Liver (tissue), 9 donors: ENCODE measurements around the gene FAM24A. TPM values are rescaled to one million over a fixed set of nuclear protein-coding genes. Genes with fewer than 3 reads are reported as not detected.

Source experiments
- DNase-seq: peaks from one replicate; pipeline ENCODE4 v3.0.0-alpha.2; 2017; ENCODE audit warnings: low spot score
- H3K27ac ChIP-seq, 2 donors: one replicate each; pipeline ENCODE4 v1.7.0; 2013; ENCODE audit warnings: inconsistent platforms in 2 of 2, low read length in 2 of 2, control low read depth in 1 of 2, low read depth in 1 of 2, mild to moderate bottlenecking in 1 of 2
- H3K27me3 ChIP-seq, 4 donors: one replicate each; pipeline versions ENCODE4 v1.6.1 to v1.7.0; 2013; ENCODE audit warnings: low read length in 3 of 4, inconsistent platforms in 1 of 4, mild to moderate bottlenecking in 1 of 4, moderate library complexity in 1 of 4; ENCODE audit not compliant: control insufficient read depth in 4 of 4, insufficient read depth in 4 of 4
- H3K36me3 ChIP-seq, 4 donors: one replicate each; pipeline versions ENCODE4 v1.6.1 to v1.7.0; 2013; ENCODE audit warnings: low read length in 3 of 4, mild to moderate bottlenecking in 3 of 4, low read depth in 1 of 4, moderate library complexity in 1 of 4; ENCODE audit not compliant: control insufficient read depth in 4 of 4, insufficient read depth in 3 of 4
- H3K4me1 ChIP-seq, 4 donors: one replicate each; pipeline versions ENCODE4 v1.6.1 to v1.7.0; 2013; ENCODE audit warnings: low read length in 3 of 4, mild to moderate bottlenecking in 3 of 4, moderate library complexity in 1 of 4; ENCODE audit not compliant: control insufficient read depth in 4 of 4, insufficient read depth in 4 of 4
- H3K4me3 ChIP-seq, 3 donors: one replicate each; pipeline versions ENCODE4 v1.6.1 to v1.7.0; 2013; ENCODE audit warnings: low read length in 3 of 3, control low read depth in 1 of 3, low read depth in 1 of 3, mild to moderate bottlenecking in 1 of 3
- H3K9ac ChIP-seq, 2 donors: one replicate each; pipeline ENCODE4 v1.7.0; 2013; ENCODE audit warnings: low read length in 2 of 2, mild to moderate bottlenecking in 2 of 2, moderate library complexity in 2 of 2, control low read depth in 1 of 2, low read depth in 1 of 2
- H3K9me3 ChIP-seq, 4 donors: one replicate each; pipeline versions ENCODE4 v1.6.1 to v1.7.0; 2013; ENCODE audit warnings: low read length in 3 of 4; ENCODE audit not compliant: control insufficient read depth in 4 of 4
- CTCF ChIP-seq: fragments of 150-350 bp; IDR thresholded peaks from 2 replicates; pipeline ENCODE4 v1.5.1; 2017; ENCODE audit warnings: improper control_type of control experiment, low read depth, low read length; ENCODE audit not compliant: missing input control
- EGR1 ChIP-seq, 2 donors: IDR thresholded peaks; 2 replicates each; pipeline ENCODE4 v1.6.1; 2016 to 2018; ENCODE audit warnings: antibody characterized with exemption in 2 of 2, low read depth in 2 of 2
- FOXA1 ChIP-seq: IDR thresholded peaks from 2 replicates; pipeline ENCODE4 v1.6.1; 2016; ENCODE audit warnings: antibody characterized with exemption
- FOXA2 ChIP-seq: IDR thresholded peaks from 2 replicates; pipeline ENCODE4 v1.6.1; 2016; ENCODE audit warnings: antibody characterized with exemption
- GABPA ChIP-seq, 2 donors: IDR thresholded peaks in 1 of 2; conservative IDR thresholded peaks in 1 of 2; 2 replicates each; pipeline ENCODE4 v1.6.1; 2016; ENCODE audit warnings: antibody characterized with exemption in 2 of 2, mild to moderate bottlenecking in 1 of 2, moderate library complexity in 1 of 2
- HNF4A ChIP-seq, 2 donors: conservative IDR thresholded peaks; 2 replicates each; pipeline ENCODE4 v1.6.1; 2016; ENCODE audit warnings: antibody characterized with exemption in 2 of 2, mild to moderate bottlenecking in 2 of 2
- HNF4G ChIP-seq: IDR thresholded peaks from 2 replicates; pipeline ENCODE4 v1.6.1; 2016; ENCODE audit warnings: antibody characterized with exemption
- JUND ChIP-seq, 2 donors: IDR thresholded peaks; 2 replicates each; pipeline ENCODE4 v1.6.1; 2016; ENCODE audit warnings: antibody characterized with exemption in 2 of 2
- MAX ChIP-seq: IDR thresholded peaks from 2 replicates; pipeline ENCODE4 v1.6.1; 2016; ENCODE audit warnings: antibody characterized with exemption
- NR2F2 ChIP-seq: IDR thresholded peaks from 2 replicates; pipeline ENCODE4 v1.6.1; 2016; ENCODE audit warnings: antibody characterized with exemption
- RAD21 ChIP-seq, 2 donors: IDR thresholded peaks; 2 replicates each; pipeline ENCODE4 v1.6.1; 2016; ENCODE audit warnings: antibody characterized with exemption in 2 of 2, mild to moderate bottlenecking in 2 of 2
- RXRA ChIP-seq, 2 donors: IDR thresholded peaks; 2 replicates each; pipeline ENCODE4 v1.6.1; 2017 to 2018; ENCODE audit warnings: antibody characterized with exemption in 2 of 2, mild to moderate bottlenecking in 1 of 2
- SP1 ChIP-seq: IDR thresholded peaks from 2 replicates; pipeline ENCODE4 v1.6.1; 2018; ENCODE audit warnings: antibody characterized with exemption, mild to moderate bottlenecking
- TAF1 ChIP-seq: conservative IDR thresholded peaks from 2 replicates; pipeline ENCODE4 v1.6.1; 2016; ENCODE audit warnings: antibody characterized with exemption, mild to moderate bottlenecking
- YY1 ChIP-seq: IDR thresholded peaks from 2 replicates; pipeline ENCODE4 v1.6.1; 2016; ENCODE audit warnings: antibody characterized with exemption, mild to moderate bottlenecking
- ZBTB33 ChIP-seq: IDR thresholded peaks from 2 replicates; pipeline ENCODE4 v1.6.1; 2016; ENCODE audit warnings: antibody characterized with exemption
- WGBS: extraction: QIAGEN DNeasy Blood & Tissue Kit; methylation state at CpG from one replicate; pipeline ENCODE4 v1.1.7; 2013; 5-methylcytosine and 5-hydroxymethylcytosine counted together
- polyA plus RNA-seq, 2 donors: library from polyadenylated mRNA; stranded (reverse) in 1 of 2; unstranded in 1 of 2; fragments of 200-250 nt in 1 of 2; fragments of >200 nt in 1 of 2; fragmentation: Nextera tagmentation in 1 of 2; extraction: Ambion mirVana in 1 of 2; gene quantifications; one replicate each; pipeline versions ENCODE4 v1.2.1 to v1.2.3, GENCODE V29; 2013 to 2015
- total RNA-seq, 2 donors: library from RNA; depleted of rRNA; stranded (reverse); fragments of >200 nt; gene quantifications; one replicate each; pipeline ENCODE4 v1.2.3, GENCODE V29; 2014
- TF ChIP-seq, protein P1 (sequence below): IDR thresholded peaks from 2 replicates; pipeline ENCODE4 v1.6.1; 2016; ENCODE audit warnings: antibody characterized with exemption, mild to moderate bottlenecking
- TF ChIP-seq, protein P2 (sequence below): IDR thresholded peaks from 2 replicates; pipeline ENCODE4 v1.6.1; 2016; ENCODE audit warnings: antibody characterized with exemption
- donor health status: healthy.
- donor health status: healthy.
- donor health status: healthy.
- donor health status: healthy.
- donor health status: healthy.

Gene FAM24A
- total and polyA plus RNA-seq, 4 donors: not detected

DNA sequence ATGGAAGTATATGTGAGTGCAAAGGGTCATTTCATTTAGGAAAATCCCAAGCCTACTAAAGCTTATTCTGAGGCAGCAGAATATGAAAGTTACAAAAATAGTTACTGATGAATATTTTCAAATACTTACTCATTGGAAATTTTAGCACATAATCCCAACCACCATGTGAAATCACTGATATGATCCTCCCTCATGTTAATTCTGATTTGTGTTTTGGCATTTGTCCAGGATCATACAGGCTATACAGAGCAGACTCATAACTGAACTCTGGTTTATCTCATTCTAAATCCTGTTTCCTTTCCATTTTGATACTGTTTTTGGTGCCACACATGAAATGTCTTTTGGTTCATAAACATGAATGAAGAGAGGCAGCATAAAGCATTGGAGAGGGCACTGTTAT lies 27.6 kb upstream of the FAM24A start:
- H3K9ac ChIP-seq: no peak overlapping the region
- H3K4me1 ChIP-seq: peaks cover 5 to 16% (median 11%) of the 10 kb centered on the region in 4 donors
- no peak for TF ChIP-seq HNF4A (conservative IDR thresholded peaks at IDR 0.05)
- TF ChIP-seq NR2F2: no peak
- no peak for TF ChIP-seq FOXA2
- TF ChIP-seq SP1: no peak
- TF ChIP-seq, protein P1, sequence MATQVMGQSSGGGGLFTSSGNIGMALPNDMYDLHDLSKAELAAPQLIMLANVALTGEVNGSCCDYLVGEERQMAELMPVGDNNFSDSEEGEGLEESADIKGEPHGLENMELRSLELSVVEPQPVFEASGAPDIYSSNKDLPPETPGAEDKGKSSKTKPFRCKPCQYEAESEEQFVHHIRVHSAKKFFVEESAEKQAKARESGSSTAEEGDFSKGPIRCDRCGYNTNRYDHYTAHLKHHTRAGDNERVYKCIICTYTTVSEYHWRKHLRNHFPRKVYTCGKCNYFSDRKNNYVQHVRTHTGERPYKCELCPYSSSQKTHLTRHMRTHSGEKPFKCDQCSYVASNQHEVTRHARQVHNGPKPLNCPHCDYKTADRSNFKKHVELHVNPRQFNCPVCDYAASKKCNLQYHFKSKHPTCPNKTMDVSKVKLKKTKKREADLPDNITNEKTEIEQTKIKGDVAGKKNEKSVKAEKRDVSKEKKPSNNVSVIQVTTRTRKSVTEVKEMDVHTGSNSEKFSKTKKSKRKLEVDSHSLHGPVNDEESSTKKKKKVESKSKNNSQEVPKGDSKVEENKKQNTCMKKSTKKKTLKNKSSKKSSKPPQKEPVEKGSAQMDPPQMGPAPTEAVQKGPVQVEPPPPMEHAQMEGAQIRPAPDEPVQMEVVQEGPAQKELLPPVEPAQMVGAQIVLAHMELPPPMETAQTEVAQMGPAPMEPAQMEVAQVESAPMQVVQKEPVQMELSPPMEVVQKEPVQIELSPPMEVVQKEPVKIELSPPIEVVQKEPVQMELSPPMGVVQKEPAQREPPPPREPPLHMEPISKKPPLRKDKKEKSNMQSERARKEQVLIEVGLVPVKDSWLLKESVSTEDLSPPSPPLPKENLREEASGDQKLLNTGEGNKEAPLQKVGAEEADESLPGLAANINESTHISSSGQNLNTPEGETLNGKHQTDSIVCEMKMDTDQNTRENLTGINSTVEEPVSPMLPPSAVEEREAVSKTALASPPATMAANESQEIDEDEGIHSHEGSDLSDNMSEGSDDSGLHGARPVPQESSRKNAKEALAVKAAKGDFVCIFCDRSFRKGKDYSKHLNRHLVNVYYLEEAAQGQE: no peak
- no peak for TF ChIP-seq TAF1
- TF ChIP-seq RXRA (IDR thresholded peaks at IDR 0.05): no peak
- TF ChIP-seq YY1: no peak
- no peak for TF ChIP-seq GABPA (IDR thresholded peaks at IDR 0.05 in 1 of 2, conservative IDR thresholded peaks at IDR 0.05 in 1 of 2)
- no peak for TF ChIP-seq MAX
- TF ChIP-seq FOXA1: no peak
- no peak for TF ChIP-seq CTCF
- no peak for TF ChIP-seq HNF4G
- no peak overlapping the region for H3K4me3 ChIP-seq
- H3K9me3 ChIP-seq: no peaks in the 10 kb centered on the region
- H3K27ac ChIP-seq: no peak overlapping the region
- no peaks in the 10 kb centered on the region for H3K36me3 ChIP-seq
- no peaks in the 10 kb centered on the region for H3K27me3 ChIP-seq
- no peak for DNase-seq

- no peak for DNase-seq
- H3K27ac ChIP-seq: no peak overlapping the region
- no peak overlapping the region for H3K9ac ChIP-seq
- no peaks in the 10 kb centered on the region for H3K36me3 ChIP-seq
- no peaks in the 10 kb centered on the region for H3K27me3 ChIP-seq
- 93% methylated on average over 1 of the region's 1 CpG for WGBS
- peaks cover 5 to 12% (median 9%) of the 10 kb centered on the region in 4 donors for H3K4me1 ChIP-seq
- no peaks in the 10 kb centered on the region for H3K9me3 ChIP-seq
- no peak for TF ChIP-seq NR2F2
- no peak for TF ChIP-seq CTCF
- no peak for TF ChIP-seq HNF4A (conservative IDR thresholded peaks at IDR 0.05)
- TF ChIP-seq JUND (IDR thresholded peaks at IDR 0.05): no peak
- TF ChIP-seq YY1: no peak
- TF ChIP-seq RAD21 (IDR thresholded peaks at IDR 0.05): no peak
- TF ChIP-seq, protein P2, sequence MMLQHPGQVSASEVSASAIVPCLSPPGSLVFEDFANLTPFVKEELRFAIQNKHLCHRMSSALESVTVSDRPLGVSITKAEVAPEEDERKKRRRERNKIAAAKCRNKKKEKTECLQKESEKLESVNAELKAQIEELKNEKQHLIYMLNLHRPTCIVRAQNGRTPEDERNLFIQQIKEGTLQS: no peak
- TF ChIP-seq, protein P1: no peak
- no peak for TF ChIP-seq TAF1
- no peak for TF ChIP-seq EGR1 (IDR thresholded peaks at IDR 0.05; ENCODE audit: low read depth in 2 of 2)
- no peak for TF ChIP-seq GABPA (IDR thresholded peaks at IDR 0.05 in 1 of 2, conservative IDR thresholded peaks at IDR 0.05 in 1 of 2)
- TF ChIP-seq RXRA (IDR thresholded peaks at IDR 0.05): no peak
- TF ChIP-seq ZBTB33: no peak
- no peak for TF ChIP-seq HNF4G
- H3K4me3 ChIP-seq: no peak overlapping the region
Observed at GRCh38 chr10:122884166-122884565, 26.2 kb upstream of the FAM24A start.
